Right renal cortex interstitium (tissue), 3 donors: ENCODE measurements around the gene PTMS. TPM values are rescaled to one million over a fixed set of nuclear protein-coding genes. Genes with fewer than 3 reads are reported as not detected.

Source experiments
- DNase-seq, 3 donors: peaks; one replicate each; pipeline ENCODE4 v3.0.0-alpha.2; 2013; ENCODE audit warnings: low read depth in 3 of 3, low spot score in 2 of 3
- polyA plus RNA-seq, 3 donors: library from polyadenylated mRNA; unstranded; fragments of 120-200 nt; gene quantifications; one replicate each; pipeline ENCODE4 v1.2.1, GENCODE V29; 2013; ENCODE audit not compliant: insufficient read length in 3 of 3

PTMS gene
- polyA plus RNA-seq, 3 donors: 498 to 577 (median 564) TPM

DNA sequence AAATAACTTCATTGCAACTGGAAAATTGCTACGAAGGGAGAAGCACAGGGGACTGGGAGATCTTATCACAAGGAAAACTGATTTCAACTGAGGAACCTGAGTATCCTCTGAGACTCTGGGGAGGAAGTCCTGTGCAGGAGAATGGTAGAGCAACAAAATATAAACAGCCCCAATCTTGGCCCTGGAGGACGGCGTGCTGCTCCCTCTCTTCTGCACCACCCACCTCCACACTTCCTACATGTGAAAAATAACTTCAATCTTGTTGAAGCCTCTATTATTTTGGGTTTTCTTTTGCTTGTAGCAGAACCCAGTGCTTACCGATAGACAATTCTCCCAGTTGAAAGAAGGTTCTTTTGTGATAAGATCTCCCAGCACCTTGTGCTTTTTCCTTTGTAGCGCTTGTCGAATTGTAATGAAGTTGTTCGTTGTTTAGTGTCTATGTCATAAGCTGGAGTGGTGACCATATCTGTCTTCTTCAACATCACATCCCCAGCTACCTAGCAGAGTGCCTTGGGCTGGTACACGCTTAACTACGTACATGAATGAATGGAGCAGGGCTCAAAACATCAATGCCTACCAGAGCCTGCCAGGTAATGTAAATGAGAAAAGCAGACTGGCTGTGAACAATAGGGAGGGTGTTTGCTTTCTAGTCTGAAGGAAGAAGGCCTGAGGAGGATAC, 20.4 kb downstream of the PTMS start:
- no peak for DNase-seq

DNA sequence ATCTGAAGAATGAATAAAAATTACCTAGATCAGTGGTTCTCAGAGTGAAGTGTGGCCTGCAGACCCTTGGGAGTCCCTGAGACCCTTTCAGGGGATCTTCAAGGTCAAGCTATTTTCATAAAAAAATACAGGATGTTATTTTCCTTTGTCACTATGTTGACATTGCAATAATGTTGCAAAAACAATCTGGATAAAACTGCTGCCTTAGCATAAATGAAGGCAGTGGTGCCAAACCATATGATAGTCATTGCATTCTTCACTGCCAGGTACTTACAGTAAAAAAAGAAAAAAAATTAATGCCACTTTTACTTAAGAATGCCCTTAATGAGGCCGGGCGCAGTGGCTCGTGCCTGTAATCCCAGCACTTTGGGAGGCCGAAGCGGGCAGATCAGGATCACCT, 21.1 kb downstream of the PTMS start:
- no peak for DNase-seq

DNA sequence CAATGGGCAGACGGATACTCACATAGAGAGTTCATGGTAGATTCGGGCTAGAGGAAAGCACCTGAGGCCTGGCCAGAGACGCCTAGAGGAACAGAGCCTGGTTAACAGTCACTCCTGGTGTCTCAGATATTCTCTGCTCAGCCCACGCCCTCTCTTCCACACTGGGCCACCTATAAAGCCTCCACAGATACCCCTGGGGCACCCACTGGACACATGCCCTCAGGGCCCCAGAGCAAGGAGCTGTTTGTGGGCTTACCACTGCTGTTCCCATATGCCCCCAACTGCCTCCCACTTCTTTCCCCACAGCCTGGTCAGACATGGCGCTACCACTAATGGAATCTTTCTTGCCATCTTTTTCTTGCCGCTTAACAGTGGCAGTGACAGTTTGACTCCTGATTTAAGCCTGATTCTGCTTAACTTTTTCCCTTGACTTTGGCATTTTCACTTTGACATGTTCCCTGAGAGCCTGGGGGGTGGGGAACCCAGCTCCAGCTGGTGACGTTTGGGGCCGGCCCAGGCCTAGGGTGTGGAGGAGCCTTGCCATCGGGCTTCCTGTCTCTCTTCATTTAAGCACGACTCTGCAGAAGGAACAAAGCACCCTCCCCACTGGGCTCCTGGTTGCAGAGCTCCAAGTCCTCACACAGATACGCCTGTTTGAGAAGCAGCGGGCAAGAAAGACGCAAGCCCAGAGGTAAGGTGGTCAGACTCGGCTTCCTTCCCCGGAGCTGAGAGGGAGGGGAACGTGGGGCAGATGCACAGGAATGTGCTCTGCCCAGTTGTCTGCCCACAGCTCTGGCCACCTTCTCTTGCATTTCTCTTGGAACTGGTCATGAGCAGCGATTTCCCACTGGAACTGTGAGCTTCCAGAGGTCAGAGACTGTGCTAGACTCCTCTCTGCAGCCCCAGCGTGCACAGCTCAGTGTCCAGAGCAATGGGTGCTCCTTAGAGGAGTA, 23.1 kb downstream of the PTMS start, which contains the start of gene CD4:
TSS of gene CD4 (plus strand) at position 557 of the 953 bp plus-strand sequence. CDS start 10,611 bp downstream, outside the sequence.
- DNase-seq: no peak

DNA sequence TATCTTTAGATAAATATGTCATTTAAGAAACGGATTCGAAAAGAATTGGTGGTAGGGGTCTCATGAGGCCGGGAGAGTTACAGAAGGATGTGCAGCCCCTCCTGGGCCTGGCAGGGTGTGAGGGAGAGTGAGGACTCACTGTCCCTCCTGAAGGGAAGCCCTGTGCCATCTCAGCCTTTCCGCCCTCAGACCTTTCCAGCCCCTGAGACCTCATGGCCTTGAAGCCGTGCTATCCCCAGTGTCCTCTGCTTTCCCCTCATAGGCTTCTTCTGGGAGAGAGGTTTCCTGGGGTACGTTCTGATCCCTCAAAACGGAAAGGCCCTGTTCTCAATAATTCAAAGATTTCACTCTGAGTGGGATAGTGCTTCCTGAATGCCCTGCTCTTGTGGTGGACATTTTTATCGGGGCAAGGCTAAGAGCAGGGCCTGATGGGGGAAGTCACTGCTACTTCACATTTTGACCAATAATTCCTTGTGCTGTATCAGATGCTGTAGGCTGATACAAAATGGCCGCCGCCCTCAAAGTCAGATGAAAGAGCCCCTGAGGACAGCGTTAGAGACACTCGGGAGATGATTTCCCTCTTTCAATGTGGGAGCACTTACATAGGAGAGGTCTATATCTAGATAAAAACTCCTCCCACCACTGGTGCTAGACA, 24.5 kb downstream of the PTMS start:
- no peak for DNase-seq

DNA sequence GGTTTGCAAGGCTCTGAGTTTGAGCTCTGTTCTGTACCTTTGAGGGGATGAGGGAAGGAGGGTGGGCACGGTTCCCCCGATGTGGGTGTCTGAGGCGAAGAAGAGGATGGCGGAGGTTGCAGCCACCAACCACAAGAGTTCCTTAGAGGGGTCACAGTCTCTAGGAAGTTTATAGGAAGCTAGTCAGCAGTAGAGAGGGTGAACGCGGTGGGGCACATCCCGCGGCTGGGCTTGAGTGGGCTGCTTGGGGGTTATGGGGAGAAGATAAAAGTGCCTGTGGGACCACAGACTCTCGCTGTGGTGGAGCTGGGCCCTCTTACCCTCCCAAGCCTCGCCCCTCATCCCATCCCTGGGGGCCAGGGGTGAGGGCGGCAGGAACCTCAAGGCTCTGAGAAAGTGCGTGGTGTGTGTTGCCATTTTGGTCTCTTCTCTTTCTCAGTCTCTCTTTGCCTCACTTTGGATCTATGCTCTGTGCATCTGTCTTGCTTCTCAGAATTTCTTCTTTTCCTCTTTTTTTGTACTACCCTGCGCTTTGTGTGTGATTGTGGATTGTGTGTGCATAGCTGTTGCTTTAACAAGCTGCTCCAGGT, 25.9 kb downstream of the PTMS start:
- DNase-seq: no peak

DNA sequence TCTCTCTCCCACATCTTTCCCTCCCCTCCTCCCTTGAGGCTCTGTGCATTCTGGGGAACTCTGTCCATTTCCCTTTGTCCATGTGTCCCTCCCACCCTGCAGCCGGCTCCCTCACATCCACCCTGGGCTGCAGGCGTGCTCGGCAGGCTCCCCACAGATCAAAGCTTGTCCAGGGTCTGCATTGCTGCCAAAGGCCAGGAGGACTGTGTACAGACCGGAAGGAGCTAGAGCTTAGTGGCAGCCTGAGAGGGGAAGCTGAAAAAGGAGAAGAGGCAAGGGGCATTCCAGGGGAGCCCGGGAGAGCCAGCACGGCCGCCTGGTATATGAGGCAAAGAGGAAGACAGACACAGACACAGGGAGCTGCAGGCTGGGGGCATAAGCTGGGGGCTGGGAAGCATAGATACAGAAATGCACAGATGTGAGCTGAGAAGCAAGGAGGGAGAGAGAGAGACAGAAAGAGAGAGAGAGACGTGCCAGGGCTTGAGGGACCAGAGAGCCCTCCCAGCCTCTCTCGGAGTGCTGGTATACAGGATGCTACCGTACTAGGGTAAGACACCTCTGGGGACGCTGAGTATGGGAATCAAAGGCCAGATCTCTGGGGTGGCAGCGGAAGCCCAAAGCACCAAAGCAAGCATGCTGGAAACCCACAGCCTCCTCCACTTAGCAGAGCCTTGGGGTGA, 26.5 kb downstream of the PTMS start:
- no peak for DNase-seq

DNA sequence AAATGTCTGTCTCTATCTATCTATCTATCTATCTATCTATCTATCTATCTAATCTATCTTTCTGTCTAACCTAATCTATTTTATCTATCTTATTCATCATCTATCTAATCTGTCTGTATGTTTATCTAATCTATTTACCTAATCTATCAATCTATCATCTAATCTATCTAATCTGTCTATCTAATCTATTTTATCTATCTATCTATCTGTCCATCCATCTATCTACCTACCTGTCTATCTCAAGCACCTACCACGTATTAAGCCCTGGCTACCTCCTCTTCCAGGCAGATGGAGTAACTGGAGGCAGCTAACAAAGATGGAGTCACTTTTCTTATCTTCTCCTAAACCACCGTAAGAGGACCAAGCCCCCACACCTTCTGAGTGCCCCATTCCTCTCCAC, 28.9 kb downstream of the PTMS start:
- DNase-seq: no peak

DNA sequence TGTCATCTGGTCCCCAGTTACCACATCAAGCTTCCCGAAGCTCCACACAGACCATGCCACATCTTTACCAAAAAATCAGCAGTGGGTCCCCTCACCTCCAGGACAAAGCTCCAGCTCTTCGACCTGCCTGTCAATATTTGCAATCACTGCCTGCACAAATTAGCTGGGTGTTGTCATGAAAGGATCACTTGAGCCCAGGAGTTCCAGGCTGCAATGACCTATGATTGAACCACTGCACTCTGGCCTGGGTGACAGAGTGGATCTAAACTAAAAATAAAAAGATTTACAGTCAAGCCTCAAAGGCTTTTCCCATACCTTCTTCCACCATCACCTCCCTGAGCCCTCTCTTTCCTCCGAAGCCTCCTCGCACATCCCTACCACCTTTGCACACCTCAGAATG, 30.4 kb downstream of the PTMS start:
- no peak for DNase-seq

DNA sequence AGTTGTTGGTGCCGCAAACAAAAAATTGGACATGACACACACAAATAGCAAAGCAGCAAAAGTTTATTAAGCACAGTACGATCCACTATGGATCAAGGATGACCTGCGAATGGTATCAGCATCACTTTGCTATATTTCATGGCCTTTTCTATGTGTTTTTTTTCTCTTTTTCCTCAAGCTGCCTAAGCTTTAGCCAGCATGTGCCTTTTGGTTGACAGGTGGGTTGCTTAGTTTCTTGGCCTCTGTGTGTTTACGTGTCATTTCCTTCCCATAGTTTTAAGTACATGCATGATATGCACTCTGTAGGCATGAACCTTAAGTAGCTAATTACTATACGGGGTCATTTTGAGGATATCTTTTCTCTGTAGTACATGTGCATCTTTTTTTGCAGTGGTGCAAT, 33.0 kb downstream of the PTMS start:
- no peak for DNase-seq

DNA sequence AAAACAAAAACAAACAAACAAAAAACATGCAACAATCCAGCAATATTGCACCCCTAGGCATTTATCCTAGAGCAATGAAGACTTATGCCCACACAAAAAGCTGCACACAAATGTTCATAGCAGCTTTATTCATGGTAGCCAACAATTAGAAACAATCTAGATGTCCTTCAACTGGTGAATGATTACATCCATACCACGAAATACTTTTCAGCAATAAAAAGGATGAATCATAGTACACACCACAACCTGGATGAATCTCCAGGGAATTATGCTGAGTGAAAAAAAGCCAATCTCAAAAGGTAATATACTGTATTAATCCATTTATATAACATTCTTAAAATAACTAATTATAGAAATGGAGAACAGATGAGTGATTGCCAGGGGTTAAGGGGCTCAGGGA, 41.0 kb downstream of the PTMS start:
- DNase-seq: no peak

DNA sequence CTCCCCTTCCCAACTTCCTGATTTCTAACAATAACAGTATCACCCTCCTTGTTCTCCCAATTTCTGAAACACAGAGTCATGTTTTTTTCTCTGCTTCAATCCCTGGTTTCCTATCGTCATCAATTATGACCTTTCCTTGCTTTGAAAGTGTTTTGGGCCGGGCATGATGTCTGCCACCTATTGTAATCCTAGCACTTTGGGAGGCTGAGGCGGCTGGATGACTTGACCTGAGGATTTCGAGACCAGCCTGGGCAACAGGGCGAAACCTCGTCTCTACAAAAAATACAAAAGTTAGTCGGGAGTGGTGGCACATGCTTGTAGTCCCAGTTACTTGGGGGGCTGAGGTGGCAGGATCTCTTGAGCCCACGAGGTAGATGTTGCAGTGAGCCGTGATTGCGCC, 42.9 kb downstream of the PTMS start:
- no peak for DNase-seq

DNA sequence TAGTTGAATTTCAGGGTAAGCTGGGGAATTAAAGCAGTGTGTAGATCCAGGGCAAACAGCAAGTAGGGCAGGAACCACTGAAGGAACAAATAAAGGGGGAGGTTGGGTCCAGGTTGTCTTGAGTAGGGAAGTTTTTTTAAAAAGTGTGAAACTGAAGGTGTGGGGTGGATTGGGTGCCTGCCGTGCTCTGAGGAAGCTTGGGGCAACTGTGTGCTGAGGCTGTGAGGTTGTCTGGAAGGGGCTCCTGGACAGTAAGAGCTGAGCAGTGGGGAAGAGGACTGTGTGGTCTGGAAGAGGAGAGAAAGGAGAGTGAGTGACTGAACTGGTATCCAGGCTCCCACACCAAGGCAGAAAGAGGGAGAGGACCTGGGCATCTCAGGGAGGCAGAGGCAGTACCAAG, 44.6 kb downstream of the PTMS start:
- DNase-seq: no peak

DNA sequence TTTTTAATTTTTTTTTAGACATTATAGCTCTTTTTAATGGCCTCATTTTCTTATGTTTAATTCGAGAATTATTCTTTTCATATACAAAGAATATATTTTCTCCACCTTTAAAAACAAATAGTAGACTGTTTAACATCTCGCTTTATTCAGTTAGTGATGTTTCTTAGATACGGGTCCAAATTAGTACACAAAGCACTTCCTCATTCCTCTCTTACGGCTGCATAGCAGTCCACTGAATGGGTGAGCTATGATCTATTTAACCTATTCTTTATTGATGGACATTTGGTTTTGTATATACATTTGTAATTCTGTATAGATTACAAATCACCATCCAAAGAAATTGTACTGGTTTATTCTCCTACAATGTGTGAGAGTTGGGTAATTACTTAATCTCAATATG, 47.2 kb downstream of the PTMS start:
- DNase-seq: no peak

DNA sequence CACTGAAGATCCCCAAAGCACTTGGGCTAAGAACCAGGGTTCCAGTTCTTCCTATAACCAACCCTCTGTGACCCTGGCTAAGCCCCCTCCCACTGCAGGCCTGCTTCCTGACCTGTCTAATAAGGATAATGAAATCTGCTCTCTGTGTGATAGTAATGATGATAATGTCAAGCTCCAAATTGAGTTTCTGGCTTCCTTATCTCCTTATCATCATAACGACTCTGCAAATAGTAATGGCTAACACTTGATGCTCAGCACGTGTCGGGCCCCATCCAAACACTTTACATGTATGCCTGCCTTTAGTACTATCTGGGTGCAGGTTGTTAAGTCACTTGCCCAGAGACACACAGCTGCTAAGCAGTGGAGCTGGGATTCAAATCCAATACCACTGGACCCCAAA, 50.4 kb downstream of the PTMS start:
- DNase-seq: no peak

DNA sequence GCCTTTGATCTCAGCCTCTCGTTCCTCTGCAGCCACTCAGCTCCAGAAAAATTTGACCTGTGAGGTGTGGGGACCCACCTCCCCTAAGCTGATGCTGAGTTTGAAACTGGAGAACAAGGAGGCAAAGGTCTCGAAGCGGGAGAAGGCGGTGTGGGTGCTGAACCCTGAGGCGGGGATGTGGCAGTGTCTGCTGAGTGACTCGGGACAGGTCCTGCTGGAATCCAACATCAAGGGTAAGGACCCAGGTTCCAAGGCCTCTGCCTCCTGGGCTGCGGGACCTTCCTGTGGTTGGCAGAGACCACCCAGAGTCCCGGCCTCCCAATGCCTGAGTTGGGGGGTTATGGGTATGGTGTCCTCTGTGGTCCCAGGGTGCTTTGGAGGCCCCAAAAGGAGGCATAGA, 50.9 kb downstream of the PTMS start:
- no peak for DNase-seq

DNA sequence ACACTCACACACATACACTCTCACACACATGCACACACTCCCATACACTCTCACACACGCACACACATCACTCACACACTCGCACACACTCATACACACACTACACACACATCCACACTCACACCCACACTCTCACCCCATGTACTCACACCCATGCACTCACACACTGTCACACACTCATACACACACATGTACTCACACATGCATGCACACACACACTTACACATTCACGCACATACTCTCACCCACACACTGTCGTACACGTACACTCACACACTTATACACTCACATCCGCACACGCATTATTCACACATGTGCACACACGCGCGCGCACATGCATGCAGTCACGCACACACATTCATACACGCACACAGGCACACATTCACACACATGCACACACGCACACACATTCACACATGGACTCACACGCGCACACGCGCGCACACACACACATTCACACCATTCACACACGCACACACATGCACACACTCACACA, 51.5 kb downstream of the PTMS start:
- no peak for DNase-seq

DNA sequence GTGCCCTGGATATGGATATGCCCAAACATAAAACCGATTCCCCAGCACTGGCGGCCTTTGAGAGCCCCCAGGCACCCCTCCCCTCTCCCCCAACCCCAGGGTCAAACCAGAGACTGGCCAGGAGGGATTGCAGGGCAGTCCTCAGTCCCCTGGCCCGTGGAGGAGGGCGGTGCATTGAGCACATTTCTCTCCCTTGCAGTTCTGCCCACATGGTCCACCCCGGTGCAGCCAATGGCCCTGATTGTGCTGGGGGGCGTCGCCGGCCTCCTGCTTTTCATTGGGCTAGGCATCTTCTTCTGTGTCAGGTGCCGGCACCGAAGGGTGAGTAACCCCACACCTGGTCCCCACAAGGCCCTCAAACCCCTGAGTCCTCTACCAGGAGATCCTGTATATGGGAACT, 52.1 kb downstream of the PTMS start:
- DNase-seq: no peak

DNA sequence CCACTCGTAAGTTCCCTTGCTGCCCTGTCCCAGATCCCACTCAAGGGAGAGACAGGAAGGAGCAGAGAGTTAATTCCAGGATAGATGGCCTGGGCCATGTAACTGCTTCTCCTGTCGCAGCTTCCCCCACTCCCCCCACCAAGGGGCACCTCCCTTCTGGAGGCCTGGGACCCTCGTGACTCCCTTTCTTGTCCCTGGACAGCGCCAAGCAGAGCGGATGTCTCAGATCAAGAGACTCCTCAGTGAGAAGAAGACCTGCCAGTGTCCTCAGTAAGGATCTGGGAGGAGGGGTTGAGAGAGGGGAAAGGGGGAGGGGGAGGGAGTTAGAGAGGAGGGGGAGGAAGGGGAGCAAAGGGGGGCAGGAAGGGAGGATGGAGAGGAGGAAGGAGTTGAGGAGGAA, 52.5 kb downstream of the PTMS start:
- DNase-seq: no peak

DNA sequence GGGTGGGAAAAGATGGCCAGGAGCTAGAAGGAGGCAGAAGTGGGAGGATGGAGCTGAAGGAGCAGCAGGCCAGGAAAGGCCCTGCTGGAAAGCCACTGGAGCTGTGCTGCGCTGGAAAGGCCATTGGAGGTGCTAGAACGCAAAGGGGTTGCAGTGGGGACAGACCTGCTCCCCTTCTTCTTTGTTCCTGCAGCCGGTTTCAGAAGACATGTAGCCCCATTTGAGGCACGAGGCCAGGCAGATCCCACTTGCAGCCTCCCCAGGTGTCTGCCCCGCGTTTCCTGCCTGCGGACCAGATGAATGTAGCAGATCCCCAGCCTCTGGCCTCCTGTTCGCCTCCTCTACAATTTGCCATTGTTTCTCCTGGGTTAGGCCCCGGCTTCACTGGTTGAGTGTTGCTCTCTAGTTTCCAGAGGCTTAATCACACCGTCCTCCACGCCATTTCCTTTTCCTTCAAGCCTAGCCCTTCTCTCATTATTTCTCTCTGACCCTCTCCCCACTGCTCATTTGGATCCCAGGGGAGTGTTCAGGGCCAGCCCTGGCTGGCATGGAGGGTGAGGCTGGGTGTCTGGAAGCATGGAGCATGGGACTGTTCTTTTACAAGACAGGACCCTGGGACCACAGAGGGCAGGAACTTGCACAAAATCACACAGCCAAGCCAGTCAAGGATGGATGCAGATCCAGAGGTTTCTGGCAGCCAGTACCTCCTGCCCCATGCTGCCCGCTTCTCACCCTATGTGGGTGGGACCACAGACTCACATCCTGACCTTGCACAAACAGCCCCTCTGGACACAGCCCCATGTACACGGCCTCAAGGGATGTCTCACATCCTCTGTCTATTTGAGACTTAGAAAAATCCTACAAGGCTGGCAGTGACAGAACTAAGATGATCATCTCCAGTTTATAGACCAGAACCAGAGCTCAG, 53.2 kb downstream of the PTMS start:
- no peak for DNase-seq
